ACC112 (cell line): Measurements from ENCODE around the gene GFRA4.

ENCODE experiments used
- H2AFZ ChIP-seq: fragments of 200-600 bp; sonication (generic); one replicate; pipeline ENCODE4 v1.6.0; 2017; ENCODE audit warnings: antibody characterized with exemption, low read length; ENCODE audit not compliant: unreplicated experiment
- H3K27ac ChIP-seq: fragments of 200-600 bp; sonication (generic); 2 replicates; pipeline ENCODE4 v1.5.1; 2014; ENCODE audit warnings: low read depth, mild to moderate bottlenecking, antibody characterized with exemption, low read length, moderate library complexity
- H3K27me3 ChIP-seq: fragments of 200-600 bp; sonication (generic); 2 replicates; pipeline ENCODE4 v1.6.1; 2014; ENCODE audit warnings: mild to moderate bottlenecking, antibody characterized with exemption, low read length, moderate library complexity, mixed read lengths; ENCODE audit not compliant: insufficient read depth
- H3K36me3 ChIP-seq: fragments of 200-600 bp; sonication (generic); 2 replicates; pipeline ENCODE4 v1.6.1; 2016; ENCODE audit warnings: mild to moderate bottlenecking, antibody characterized with exemption, low read length, moderate library complexity, mixed read lengths; ENCODE audit not compliant: insufficient read depth
- H3K4me1 ChIP-seq: fragments of 200-600 bp; sonication (generic); one replicate; pipeline ENCODE4 v1.6.1; 2016; ENCODE audit warnings: low read length, mixed read lengths; ENCODE audit not compliant: insufficient read depth, unreplicated experiment, control insufficient read depth
- H3K4me3 ChIP-seq: fragments of 200-600 bp; sonication (generic); 2 replicates; pipeline ENCODE4 v1.5.1; 2014; ENCODE audit warnings: mild to moderate bottlenecking, low read depth, low read length
- H3K79me2 ChIP-seq: fragments of 200-600 bp; sonication (generic); one replicate; pipeline ENCODE4 v1.6.0; 2016; ENCODE audit warnings: low read length; ENCODE audit not compliant: control insufficient read depth, unreplicated experiment, insufficient read depth

Gene GFRA4

GRCh38 chr20:3673221-3674070 lies 10.2 kb upstream of the GFRA4 start:
- no peak overlapping the region for H3K27ac ChIP-seq
- H3K4me3 ChIP-seq = no peak overlapping the region
- H3K27me3 ChIP-seq = no peaks in the 10 kb centered on the region
- H3K4me1 ChIP-seq = peaks cover 15% of the 10 kb centered on the region
- no peak overlapping the region for H2AFZ ChIP-seq
- no peaks in the 10 kb centered on the region for H3K36me3 ChIP-seq
- no peaks in the 10 kb centered on the region for H3K79me2 ChIP-seq

GRCh38 chr20:3672547-3673171 lies 9.5 kb upstream of the GFRA4 start:
- no peak overlapping the region for H3K27ac ChIP-seq
- H3K4me1 ChIP-seq = peaks cover 15% of the 10 kb centered on the region
- H3K79me2 ChIP-seq = no peaks in the 10 kb centered on the region
- no peak overlapping the region for H2AFZ ChIP-seq
- H3K36me3 ChIP-seq = no peaks in the 10 kb centered on the region
- no peak overlapping the region for H3K4me3 ChIP-seq
- no peaks in the 10 kb centered on the region for H3K27me3 ChIP-seq

GRCh38 chr20:3671986-3672546 lies 8.9 kb upstream of the GFRA4 start:
- Histone ChIP-seq H3K4me3 (no peak overlapping the region), H3K79me2 (no peaks in the 10 kb centered on the region), H3K27me3 (no peaks in the 10 kb centered on the region), H2AFZ (no peak overlapping the region), H3K27ac (no peak overlapping the region), H3K36me3 (no peaks in the 10 kb centered on the region), H3K4me1 (peaks cover 15% of the 10 kb centered on the region)

- no peaks in the 10 kb centered on the region for H3K27me3 ChIP-seq
- peaks cover 11% of the 10 kb centered on the region for H3K4me1 ChIP-seq
- H2AFZ ChIP-seq = no peak overlapping the region
- no peak overlapping the region for H3K4me3 ChIP-seq
- H3K27ac ChIP-seq = no peak overlapping the region
- no peaks in the 10 kb centered on the region for H3K79me2 ChIP-seq
- no peaks in the 10 kb centered on the region for H3K36me3 ChIP-seq
Observed at GRCh38 chr20:3670945-3671344, 7.7 kb upstream of the GFRA4 start.

GRCh38 chr20:3670511-3670910 lies 7.3 kb upstream of the GFRA4 start:
- Histone ChIP-seq H3K4me3 (no peak overlapping the region), H3K79me2 (no peaks in the 10 kb centered on the region), H2AFZ (no peak overlapping the region), H3K4me1 (peaks cover 11% of the 10 kb centered on the region), H3K27ac (no peak overlapping the region), H3K36me3 (no peaks in the 10 kb centered on the region), H3K27me3 (no peaks in the 10 kb centered on the region)

- Histone ChIP-seq H3K36me3 (no peaks in the 10 kb centered on the region), H3K27ac (no peak overlapping the region), H2AFZ (no peak overlapping the region), H3K4me1 (peaks cover 11% of the 10 kb centered on the region), H3K27me3 (no peaks in the 10 kb centered on the region), H3K79me2 (no peaks in the 10 kb centered on the region), H3K4me3 (no peak overlapping the region)
Observed at GRCh38 chr20:3669710-3670367, 6.6 kb upstream of the GFRA4 start.

GRCh38 chr20:3667434-3668037 lies 4.3 kb upstream of the GFRA4 start:
- Histone ChIP-seq H3K79me2 (no peaks in the 10 kb centered on the region), H3K27me3 (peaks cover 11% of the 10 kb centered on the region), H3K27ac (no peak overlapping the region), H3K4me1 (peaks cover 11% of the 10 kb centered on the region), H2AFZ (no peak overlapping the region), H3K36me3 (no peaks in the 10 kb centered on the region), H3K4me3 (no peak overlapping the region)

- Histone ChIP-seq H3K79me2 (no peaks in the 10 kb centered on the region), H3K36me3 (no peaks in the 10 kb centered on the region), H3K27ac (no peak overlapping the region), H3K4me3 (no peak overlapping the region), H3K27me3 (peaks cover 47% of the 10 kb centered on the region), H3K4me1 (no peaks in the 10 kb centered on the region), H2AFZ (no peak overlapping the region)
Observed at GRCh38 chr20:3663858-3664257, 659 bp upstream of the GFRA4 start.

- H3K27me3 ChIP-seq = peaks cover 59% of the 10 kb centered on the region
- H3K4me1 ChIP-seq = no peaks in the 10 kb centered on the region
- no peaks in the 10 kb centered on the region for H3K36me3 ChIP-seq
- no peak overlapping the region for H3K4me3 ChIP-seq
- H3K79me2 ChIP-seq = no peaks in the 10 kb centered on the region
- no peak overlapping the region for H3K27ac ChIP-seq
- H2AFZ ChIP-seq = no peak overlapping the region
Observed at GRCh38 chr20:3661814-3662665, 1.2 kb downstream of the GFRA4 start.
